Kidney epithelial cell (primary cell): ENCODE results near the gene CLTA. TPM values are rescaled to one million over a fixed set of nuclear protein-coding genes. Genes with fewer than 3 reads are reported as not detected.

Experiments used
- DNase-seq: peaks from one replicate; pipeline ENCODE4 v3.0.0-alpha.2; 2010; ENCODE audit warnings: low read depth
- H3K27me3 ChIP-seq: 2 replicates; pipeline ENCODE4 v1.6.0; 2011; ENCODE audit warnings: low read length; ENCODE audit not compliant: control insufficient read depth, insufficient read depth
- H3K36me3 ChIP-seq: 2 replicates; pipeline ENCODE4 v1.5.1; 2011; ENCODE audit warnings: low read length; ENCODE audit not compliant: control insufficient read depth, insufficient read depth
- H3K4me3 ChIP-seq: 2 replicates; pipeline ENCODE4 v1.5.1; 2011; ENCODE audit warnings: low read depth, mild to moderate bottlenecking, control low read depth, low read length
- CTCF ChIP-seq: IDR thresholded peaks from 2 replicates; pipeline ENCODE4 v1.5.1; 2011; ENCODE audit warnings: mild to moderate bottlenecking, moderate library complexity, low read length, control low read depth, inconsistent platforms; ENCODE audit not compliant: insufficient read depth, poor library complexity, severe bottlenecking
- total RNA-seq: library from RNA; depleted of rRNA; stranded (reverse); fragments of >200 nt; gene quantifications from 2 replicates; pipeline ENCODE4 v1.2.3, GENCODE V29; 2015

The CLTA gene
- total RNA-seq, 1 donor from 2014 or later, result 576 TPM

- Histone ChIP-seq H3K36me3 (no peaks in the 10 kb centered on the region), H3K27me3 (no peaks in the 10 kb centered on the region), H3K4me3 (no peak overlapping the region)
- TF ChIP-seq CTCF, result no peak
- no peak for DNase-seq
Measured at GRCh38 chr9:36162211-36162738, 28.4 kb upstream of the CLTA start.

DNA sequence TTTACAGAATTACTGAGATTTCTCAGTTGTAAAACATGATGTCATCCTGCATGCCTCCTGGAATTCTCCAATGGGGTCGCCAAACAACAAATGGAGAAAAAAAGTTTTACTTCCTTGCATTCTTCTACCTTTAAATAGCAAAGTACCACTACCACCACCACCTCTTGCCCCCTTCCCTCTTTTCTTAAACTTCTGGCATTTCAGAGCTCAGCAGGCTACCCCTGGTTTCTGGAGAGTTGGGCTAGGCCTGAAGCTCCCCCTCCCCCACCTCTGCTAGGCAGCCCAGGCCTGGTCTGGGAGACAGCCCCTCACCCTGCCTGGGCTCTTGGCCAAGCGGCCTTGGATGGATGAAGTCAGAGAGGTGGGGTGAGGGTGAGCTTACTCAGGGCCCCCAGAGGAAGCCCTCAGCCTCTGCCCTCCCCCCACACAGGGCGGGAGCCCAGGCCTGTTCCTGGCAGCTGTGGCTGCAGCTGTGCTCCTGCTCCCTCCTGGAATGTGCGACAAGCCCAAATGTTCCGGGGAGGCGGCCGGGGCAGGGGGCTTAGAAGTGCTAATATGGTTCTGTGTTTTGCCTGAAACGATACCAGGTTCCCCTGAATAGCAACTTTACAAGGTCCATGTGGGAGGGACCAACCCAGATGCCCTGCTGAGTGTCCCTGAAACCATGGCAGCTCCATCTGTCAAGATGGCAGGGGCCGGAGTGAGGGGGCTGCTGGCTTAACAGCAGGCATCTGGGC is 27.5 kb upstream of the CLTA start:
- no peak overlapping the region for H3K4me3 ChIP-seq
- TF ChIP-seq CTCF, result no peak
- no peaks in the 10 kb centered on the region for H3K27me3 ChIP-seq
- peak; percentile 87 for DNase-seq
- H3K36me3 ChIP-seq, result no peaks in the 10 kb centered on the region

DNA sequence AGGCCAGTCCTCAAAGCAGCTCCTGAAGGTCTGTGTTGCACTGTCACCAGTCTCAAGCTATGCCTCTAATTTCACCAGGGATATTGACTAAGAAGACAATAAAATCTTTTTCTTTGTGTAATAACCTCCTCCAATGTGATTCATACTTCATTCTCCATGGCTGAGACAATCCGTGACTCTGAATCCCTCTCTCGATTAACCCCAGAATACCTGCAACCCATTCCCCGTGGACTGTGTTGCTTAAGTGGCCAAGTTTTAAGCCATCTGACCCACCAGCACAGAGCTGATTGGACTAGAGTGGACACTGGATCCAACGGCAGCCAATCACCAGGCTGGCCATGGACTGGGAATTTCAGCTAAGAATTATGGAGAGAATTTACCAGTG is 26.9 kb upstream of the CLTA start:
- no peak for DNase-seq
- no peak for TF ChIP-seq CTCF
- Histone ChIP-seq H3K27me3 (no peaks in the 10 kb centered on the region), H3K36me3 (no peaks in the 10 kb centered on the region), H3K4me3 (no peak overlapping the region)

GRCh38 chr9:36164372-36164771 is 26.3 kb upstream of the CLTA start:
- Histone ChIP-seq H3K4me3 (no peak overlapping the region), H3K27me3 (no peaks in the 10 kb centered on the region), H3K36me3 (no peaks in the 10 kb centered on the region)
- TF ChIP-seq CTCF, result no peak
- no peak for DNase-seq

GRCh38 chr9:36164989-36165388 is 25.7 kb upstream of the CLTA start:
- H3K27me3 ChIP-seq, result no peaks in the 10 kb centered on the region
- H3K36me3 ChIP-seq, result no peaks in the 10 kb centered on the region
- TF ChIP-seq CTCF, result no peak
- DNase-seq, result no peak
- no peak overlapping the region for H3K4me3 ChIP-seq

- H3K4me3 ChIP-seq, result no peak overlapping the region
- DNase-seq, result no peak
- no peak for TF ChIP-seq CTCF
- no peaks in the 10 kb centered on the region for H3K27me3 ChIP-seq
- no peaks in the 10 kb centered on the region for H3K36me3 ChIP-seq
Measured at GRCh38 chr9:36165826-36166167, 24.9 kb upstream of the CLTA start.
